K562 (cell line): ENCODE results near the gene BSDC1. TPM values are rescaled to one million over a fixed set of nuclear protein-coding genes. Genes with fewer than 3 reads are reported as not detected.
A peak's percentile ranks its signal among the peaks of the same experiment; 100 is the strongest.

Experiments
- CBX3 ChIP-seq, 2 experiments: IDR thresholded peaks; 1 replicate in 1 of 2; 2 replicates in 1 of 2; pipeline ENCODE4 v1.6.1; 2012; ENCODE audit warnings: inconsistent platforms in 2 of 2, low read length in 2 of 2, borderline replicate concordance in 1 of 2, control low read depth in 1 of 2
- E2F3 ChIP-seq: fragments of 250-450 bp; sonication (Bioruptor Pico); IDR thresholded peaks from 2 replicates; pipeline ENCODE4 v1.4.0; 2020; ENCODE audit warnings: mild to moderate bottlenecking
- ESRRB ChIP-seq: fragments of 250-450 bp; sonication (Bioruptor Pico); IDR thresholded peaks from 2 replicates; pipeline ENCODE4 v1.5.0; 2020; ENCODE audit warnings: mild to moderate bottlenecking, moderate library complexity, borderline replicate concordance
- FOS ChIP-seq: IDR thresholded peaks from 3 replicates; pipeline ENCODE4 v1.6.1; 2011; ENCODE audit not compliant: insufficient read length; ENCODE audit errors: extremely low read depth
- FOXK1 ChIP-seq: sonication (generic); formaldehyde crosslinking; IDR thresholded peaks from 2 replicates; pipeline ENCODE4 v1.8.0; 2022; ENCODE audit warnings: missing genetic modification reagents, mild to moderate bottlenecking, borderline replicate concordance
- FUS ChIP-seq: fragments of 200-400 bp; formaldehyde crosslinking; optimal IDR thresholded peaks from 2 replicates; pipeline ENCODE3; 2017; ENCODE audit warnings: low read depth, low read length
- HDAC1 ChIP-seq, 2 experiments: fragments of 450-650 bp; IDR thresholded peaks; 2 replicates each; pipeline ENCODE4 v1.6.1; 2016 to 2017; ENCODE audit warnings: inconsistent platforms in 1 of 2, mild to moderate bottlenecking in 1 of 2, moderate library complexity in 1 of 2
- HDAC2 ChIP-seq: fragments of 450-650 bp; IDR thresholded peaks from 2 replicates; pipeline ENCODE4 v1.6.1; 2016; ENCODE audit warnings: mild to moderate bottlenecking
- ILF3 ChIP-seq: fragments of 450-650 bp; IDR thresholded peaks from 2 replicates; pipeline ENCODE4 v1.6.1; 2018; ENCODE audit warnings: antibody characterized with exemption, mild to moderate bottlenecking, moderate library complexity, borderline replicate concordance
- ILK ChIP-seq: fragments of 450-650 bp; IDR thresholded peaks from 2 replicates; pipeline ENCODE4 v1.6.1; 2016; ENCODE audit warnings: missing genetic modification characterization, low read depth, mild to moderate bottlenecking, missing compliant biosample characterization, moderate library complexity, borderline replicate concordance
- JUNB ChIP-seq: fragments of 450-650 bp; formaldehyde crosslinking; conservative IDR thresholded peaks from 2 replicates; pipeline ENCODE4 v1.4.0; 2020; ENCODE audit warnings: mild to moderate bottlenecking
- KDM1A ChIP-seq, 2 experiments: fragments of 450-650 bp; IDR thresholded peaks; 2 replicates each; pipeline ENCODE4 v1.6.1; 2016; ENCODE audit warnings: mild to moderate bottlenecking in 2 of 2
- KDM4B ChIP-seq, 2 experiments: fragments of 450-650 bp in 1 of 2; sonication (generic) in 1 of 2; IDR thresholded peaks; 2 replicates each; pipeline ENCODE4 v1.6.1; 2016 to 2017; ENCODE audit warnings: borderline replicate concordance in 2 of 2, antibody characterized with exemption in 1 of 2, low read depth in 1 of 2, mild to moderate bottlenecking in 1 of 2
- MED1 ChIP-seq: sonication (generic); formaldehyde crosslinking; IDR thresholded peaks from 2 replicates; pipeline ENCODE4 v1.8.1; 2023; ENCODE audit warnings: missing genetic modification reagents, borderline replicate concordance
- NFXL1 ChIP-seq: fragments of 450-650 bp; formaldehyde crosslinking; IDR thresholded peaks from 2 replicates; pipeline ENCODE4 v1.4.0; 2021; ENCODE audit warnings: mild to moderate bottlenecking
- NR2F6 ChIP-seq: fragments of 450-650 bp; formaldehyde crosslinking; IDR thresholded peaks from 2 replicates; pipeline ENCODE4 v1.4.0; 2020; ENCODE audit warnings: mild to moderate bottlenecking
- POLR2AphosphoS5 ChIP-seq: IDR thresholded peaks from 2 replicates; pipeline ENCODE4 v1.6.1; 2011; ENCODE audit warnings: mild to moderate bottlenecking, low read depth, low read length, moderate library complexity; ENCODE audit not compliant: control insufficient read depth, insufficient read depth
- POLR2B ChIP-seq: fragments of 450-650 bp; IDR thresholded peaks from 2 replicates; pipeline ENCODE4 v1.6.1; 2018; ENCODE audit warnings: low read depth; ENCODE audit not compliant: partially characterized antibody
- RAD51 ChIP-seq: fragments of 450-650 bp; IDR thresholded peaks from 2 replicates; pipeline ENCODE4 v1.7.1; 2016; ENCODE audit warnings: low read depth, mild to moderate bottlenecking, borderline replicate concordance
- RCOR1 ChIP-seq, 2 experiments: IDR thresholded peaks; 2 replicates each; pipeline ENCODE4 v1.6.1; 2012; ENCODE audit warnings: low read depth in 2 of 2, low read length in 2 of 2, borderline replicate concordance in 1 of 2, improper control_type of control experiment in 1 of 2
- SETDB1 ChIP-seq: IDR thresholded peaks from one replicate; pipeline ENCODE4 v1.6.1; 2012; ENCODE audit warnings: low read length, control low read depth, inconsistent platforms
- SMC3 ChIP-seq: conservative IDR thresholded peaks from 2 replicates; pipeline ENCODE4 v1.6.1; 2011; ENCODE audit warnings: low read depth, low read length, improper control_type of control experiment; ENCODE audit not compliant: insufficient read depth
- TSC22D4 ChIP-seq: fragments of 450-650 bp; IDR thresholded peaks from 2 replicates; pipeline ENCODE4 v1.6.1; 2016; ENCODE audit warnings: missing genetic modification characterization, missing biosample characterization, control low read depth
- YBX1 ChIP-seq: fragments of 450-650 bp; IDR thresholded peaks from 2 replicates; pipeline ENCODE4 v1.7.1; 2016; ENCODE audit warnings: mild to moderate bottlenecking
- ZFP91 ChIP-seq: sonication (generic); formaldehyde crosslinking; IDR thresholded peaks from 2 replicates; pipeline ENCODE4 v1.8.0; 2022; ENCODE audit warnings: mild to moderate bottlenecking, missing genetic modification reagents
- ZNF143 ChIP-seq: sonication (generic); formaldehyde crosslinking; IDR thresholded peaks from 2 replicates; pipeline ENCODE4 v1.9.0; 2022; ENCODE audit warnings: mild to moderate bottlenecking, missing genetic modification reagents
- ZNF146 ChIP-seq: IDR thresholded peaks from one replicate; pipeline ENCODE4 v1.6.1; 2018; ENCODE audit warnings: missing compliant biosample characterization; ENCODE audit not compliant: unreplicated experiment
- ZNF75A ChIP-seq: fragments of 450-650 bp; formaldehyde crosslinking; IDR thresholded peaks from 2 replicates; pipeline ENCODE4 v1.4.0; 2020; ENCODE audit warnings: mild to moderate bottlenecking
- polyA plus RNA-seq, 8 experiments: library from polyadenylated mRNA; depleted of rRNA in 4 of 8; stranded (reverse) in 5 of 8; unstranded in 3 of 8; fragments of >200 nt; fragmentation: Nextera tagmentation in 2 of 8; fragmentation: Illumina TruSeq in 1 of 8; extraction: Ambion mirVana in 2 of 8; extraction: Trizol in 1 of 8; gene quantifications; 2 replicates each; pipeline versions ENCODE4 v1.2.1 to v1.2.3, GENCODE V29; 2011 to 2014; ENCODE audit warnings: inconsistent platforms in 1 of 8, missing spikeins in 1 of 8
- total RNA-seq, 7 experiments: library from RNA; depleted of rRNA in 6 of 7; stranded (reverse); fragments of >200 nt in 6 of 7; fragmentation: Illumina TruSeq in 2 of 7; extraction: Trizol in 2 of 7; gene quantifications; 2 replicates each; pipeline versions ENCODE4 v1.2.1 to v1.2.3, GENCODE V29; 2011 to 2021; ENCODE audit warnings: low replicate concordance in 1 of 7

BSDC1 gene
- total and polyA plus RNA-seq, 9 of the 15 experiments (the other 6 are each of a cell fraction or from before 2014, with no cell fraction given) = 10.2 to 96.8 (median 73.1) TPM

DNA sequence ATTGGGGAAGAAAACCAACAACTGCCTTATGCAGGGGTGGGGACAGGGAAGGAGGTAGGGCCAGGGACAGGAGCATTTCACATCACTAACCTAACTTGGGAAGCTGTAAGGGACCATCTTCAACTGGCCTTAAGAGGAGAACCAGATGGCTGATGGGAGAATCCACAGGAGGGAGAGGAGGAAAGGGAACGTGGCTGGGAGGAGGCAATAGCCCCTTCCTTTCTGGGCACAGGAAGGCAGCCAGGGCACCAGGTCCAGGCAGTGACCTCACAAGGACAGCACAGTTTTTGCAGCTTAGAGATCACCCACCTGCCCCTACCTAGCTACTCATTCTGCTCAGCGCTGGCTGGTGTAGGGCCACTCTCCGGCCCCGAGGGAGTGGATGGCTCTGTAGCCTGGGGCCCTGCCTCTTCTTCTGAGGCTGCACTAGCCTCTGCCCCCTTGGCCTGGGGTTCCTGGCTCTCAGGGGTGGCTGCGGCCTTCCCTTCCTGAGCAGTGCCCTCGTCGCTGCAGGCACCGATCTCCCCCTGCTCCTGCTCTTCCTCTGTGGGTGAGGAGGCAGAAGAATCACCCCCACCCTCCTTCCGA, 59.9 kb downstream of the BSDC1 start (continued):
- TF ChIP-seq FOS (no peak), KDM4B (IDR thresholded peaks at IDR 0.05; ENCODE audit: borderline replicate concordance in 2 of 2, low read depth in 1 of 2) (0 out of 4 replicates have a peak, but pooled peaks of 1 of the 2 experiments have one; percentile 62), MED1 (CRISPR knock-in tag) (0 out of 2 replicates have a peak, but pooled peaks have one; percentile 21), ESRRB (CRISPR knock-in tag) (no peak), SMC3 (no peak), SETDB1 (no peak), ZNF143 (CRISPR knock-in tag) (peak; percentile 66; the same call in 1 of the 2 replicates), KDM1A (IDR thresholded peaks at IDR 0.05) (peak in 1 of 2 experiments; percentile 61; a peak in 1 of 4 replicates), ILF3 (0 out of 2 replicates have a peak, but pooled peaks have one; percentile 14), HDAC1 (IDR thresholded peaks at IDR 0.05) (peak in 1 of 2 experiments; percentile 34; a peak in 1 of 4 replicates), RCOR1 (IDR thresholded peaks at IDR 0.05; ENCODE audit: borderline replicate concordance in 1 of 2, low read depth in 2 of 2, low read length in 2 of 2) (peak in 1 of 2 experiments; percentile 89; a peak in 2 of 4 replicates), NFXL1 (CRISPR knock-in tag) (no peak), POLR2B (peak; percentile 50), HDAC2 (0 out of 2 replicates have a peak, but pooled peaks have one; percentile 53), ZFP91 (peak; percentile 32; the same call in 1 of the 2 replicates), ZNF146 (no peak), ILK (tag) (no peak), ZNF75A (no peak), JUNB (CRISPR knock-in tag) (no peak), E2F3 (CRISPR knock-in tag) (no peak), RAD51 (no peak), YBX1 (no peak), TSC22D4 (tag) (no peak), POLR2AphosphoS5 (peak; percentile 66; the same call in 1 of the 2 replicates), FUS (no peak), CBX3 (IDR thresholded peaks at IDR 0.05; ENCODE audit: borderline replicate concordance in 1 of 2, low read length in 2 of 2) (no peak), NR2F6 (no peak), FOXK1 (CRISPR knock-in tag) (0 out of 2 replicates have a peak, but pooled peaks have one; percentile 13)
